BLaER1 treated with 17β-estradiol and CSF1 and Interleukin-3, amounts not matched to agents 10 nM and 100 nM (cell line): Measurements from ENCODE around the gene ARID5A.
A peak's percentile ranks its signal among the peaks of the same experiment; 100 is the strongest.

Experiments used
- H3K27ac ChIP-seq, 11 experiments: shearing (Covaris generic); formaldehyde crosslinking; 2 replicates each; pipeline ENCODE4 v1.8.1; 2022
- H3K27me3 ChIP-seq, 11 experiments: shearing (Covaris generic); formaldehyde crosslinking; 2 replicates each; pipeline ENCODE4 v1.8.1; 2022
- H3K36me3 ChIP-seq, 11 experiments: shearing (Covaris generic); formaldehyde crosslinking; 2 replicates each; pipeline ENCODE4 v1.8.1; 2022
- H3K4me1 ChIP-seq, 10 experiments: shearing (Covaris generic); formaldehyde crosslinking; 2 replicates each; pipeline ENCODE4 v1.8.1; 2022
- H3K4me2 ChIP-seq, 11 experiments: shearing (Covaris generic); formaldehyde crosslinking; 2 replicates each; pipeline ENCODE4 v1.8.1; 2022
- H3K4me3 ChIP-seq, 10 experiments: shearing (Covaris generic); formaldehyde crosslinking; 2 replicates each; pipeline ENCODE4 v1.8.1; 2022
- H3K9ac ChIP-seq, 11 experiments: shearing (Covaris generic); formaldehyde crosslinking; 2 replicates each; pipeline ENCODE4 v1.8.1; 2022
- H3K9me3 ChIP-seq, 11 experiments: shearing (Covaris generic); formaldehyde crosslinking; replicated peaks in 1 of 11; 2 replicates each; pipeline ENCODE4 v1.8.1; 2022
- H4K20me1 ChIP-seq, 11 experiments: shearing (Covaris generic); formaldehyde crosslinking; 2 replicates each; pipeline ENCODE4 v1.8.1; 2022
- Cebpa-rat ChIP-seq, 11 experiments: shearing (Covaris generic); IDR thresholded peaks; 2 replicates each; pipeline ENCODE4 v1.8.1; 2022

ARID5A gene

DNA sequence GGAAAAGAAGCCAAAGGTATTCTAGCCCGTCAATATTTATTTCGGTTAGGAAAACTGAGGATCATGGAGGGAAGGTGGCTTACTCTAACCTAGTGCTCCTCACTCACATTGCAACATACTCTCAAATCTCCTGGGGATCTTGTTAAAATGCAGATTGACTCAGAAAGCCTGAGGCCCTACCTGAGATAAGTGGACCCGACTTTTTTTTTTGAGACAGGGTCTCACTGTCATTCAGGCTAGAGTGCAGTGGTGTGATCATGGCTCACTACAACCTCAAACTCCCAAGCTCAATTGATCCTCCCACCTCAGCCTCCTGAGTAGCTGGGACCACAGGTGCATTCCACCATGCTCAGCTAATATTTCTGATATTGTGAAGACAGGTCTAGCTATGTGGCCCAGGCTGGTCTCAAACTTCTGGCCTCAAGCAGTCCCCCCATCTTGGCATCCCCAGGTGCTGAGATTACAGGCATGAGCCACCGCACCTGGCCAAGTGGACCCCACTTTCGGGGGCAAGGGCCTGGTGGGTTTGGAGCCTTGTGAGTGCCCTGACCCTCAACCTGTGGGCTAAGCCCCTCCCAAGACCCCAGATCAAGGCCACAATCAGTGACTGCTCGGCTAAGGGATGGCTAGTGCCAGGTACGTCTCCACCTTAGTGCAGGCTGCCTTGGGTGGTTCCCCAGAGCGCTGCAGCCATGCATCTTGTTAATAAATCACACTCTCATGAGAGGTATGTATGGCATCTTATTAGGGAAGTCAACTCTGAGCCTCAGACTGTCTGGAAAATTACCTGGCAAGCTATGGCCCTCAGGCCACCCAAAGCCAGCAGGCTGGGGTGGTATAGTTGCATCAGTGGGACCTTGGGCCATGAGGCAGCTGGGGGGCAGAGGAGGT, 30.3 kb upstream of the ARID5A start:
- no peak for TF ChIP-seq Cebpa-rat (IDR thresholded peaks at IDR 0.05)
- Histone ChIP-seq H4K20me1 (no peaks in the 10 kb centered on the region), H3K4me1 (peaks cover 48 to 65% (median 55%) of the 10 kb centered on the region in 10 experiments), H3K4me2 (peak overlapping the region in 1 of 11 experiments; percentile 63; a peak in 1 of 22 replicates), H3K36me3 (no peaks in the 10 kb centered on the region), H3K4me3 (no peak overlapping the region), H3K9ac (no peak overlapping the region; a peak in 1 of 22 replicates), H3K27ac (no peak overlapping the region), H3K27me3 (no peaks in the 10 kb centered on the region), H3K9me3 (no peaks in the 10 kb centered on the region)

DNA sequence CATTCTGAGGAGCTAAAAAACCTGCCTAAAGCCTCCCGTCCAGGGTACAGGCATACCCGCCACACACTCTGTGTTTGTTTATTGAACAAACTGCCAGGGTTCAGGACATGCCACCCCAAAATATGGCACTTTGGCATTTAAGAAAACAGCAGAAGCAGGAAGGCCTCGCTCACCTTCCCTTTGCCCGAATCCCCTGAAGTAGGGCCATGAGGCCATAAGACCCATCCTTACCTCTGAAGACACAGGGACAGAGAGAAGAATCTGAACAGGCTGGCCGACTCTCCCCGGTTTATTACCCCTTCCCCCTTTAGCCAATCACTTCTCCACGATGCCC, 29.7 kb upstream of the ARID5A start:
- no peak overlapping the region for H3K9ac ChIP-seq
- no peaks in the 10 kb centered on the region for H3K36me3 ChIP-seq
- H3K4me1 ChIP-seq: peaks cover 42 to 58% (median 49%) of the 10 kb centered on the region in 10 experiments
- H3K27ac ChIP-seq: no peak overlapping the region
- H3K4me3 ChIP-seq: no peak overlapping the region
- H3K4me2 ChIP-seq: no peak overlapping the region
- no peaks in the 10 kb centered on the region for H3K9me3 ChIP-seq
- no peak for TF ChIP-seq Cebpa-rat (IDR thresholded peaks at IDR 0.05)
- H3K27me3 ChIP-seq: 0 out of 22 replicates have a peak, but pooled peaks cover 0 to 3% (median 0%) of the 10 kb centered on the region in 11 experiments
- H4K20me1 ChIP-seq: no peaks in the 10 kb centered on the region

DNA sequence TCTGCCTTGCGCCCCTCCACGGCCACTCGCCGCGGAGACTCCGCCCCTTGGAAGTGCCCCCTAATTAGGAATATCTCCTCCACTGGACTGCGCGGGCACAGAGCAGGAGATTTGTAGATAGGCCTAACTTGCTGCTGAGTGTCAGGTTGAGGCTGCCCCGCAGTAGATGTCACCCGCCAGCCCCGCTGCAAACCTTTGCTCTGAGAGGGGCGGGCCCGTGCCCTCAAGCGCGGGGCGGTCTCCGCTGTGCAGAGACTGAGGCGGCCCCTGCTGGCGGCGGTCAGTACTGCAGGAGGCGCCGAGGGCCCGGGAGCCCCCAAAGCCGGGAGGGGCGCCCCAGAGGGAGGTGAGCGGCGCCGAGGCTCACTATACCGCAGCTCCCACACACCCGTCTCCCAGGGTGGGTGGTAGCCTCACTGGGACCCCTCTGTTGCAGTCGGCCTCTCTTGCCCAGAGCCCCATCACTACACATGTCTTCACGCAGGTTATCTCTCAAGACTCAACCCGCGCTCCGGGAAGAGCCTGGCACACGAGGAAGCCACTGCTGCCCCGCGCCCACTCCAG, 28.5 kb upstream of the ARID5A start:
- H3K4me2 ChIP-seq: peak overlapping the region; percentile 63 to 90 (median 76)
- H3K27ac ChIP-seq: no peak overlapping the region
- H3K9me3 ChIP-seq: no peaks in the 10 kb centered on the region
- TF ChIP-seq Cebpa-rat (IDR thresholded peaks at IDR 0.05): no peak
- peak overlapping the region in 6 of 11 experiments; percentile 11 to 47 (median 29); a peak in 10 of 22 replicates for H3K9ac ChIP-seq
- H3K4me1 ChIP-seq: peaks cover 31 to 47% (median 37%) of the 10 kb centered on the region in 10 experiments
- no peaks in the 10 kb centered on the region for H3K36me3 ChIP-seq
- H3K4me3 ChIP-seq: peak overlapping the region in 5 of 10 experiments; percentile 15 to 38 (median 29); a peak in 3 of 20 replicates
- H4K20me1 ChIP-seq: no peaks in the 10 kb centered on the region
- H3K27me3 ChIP-seq: 0 out of 22 replicates have a peak, but pooled peaks cover 0 to 4% (median 0%) of the 10 kb centered on the region in 11 experiments

DNA sequence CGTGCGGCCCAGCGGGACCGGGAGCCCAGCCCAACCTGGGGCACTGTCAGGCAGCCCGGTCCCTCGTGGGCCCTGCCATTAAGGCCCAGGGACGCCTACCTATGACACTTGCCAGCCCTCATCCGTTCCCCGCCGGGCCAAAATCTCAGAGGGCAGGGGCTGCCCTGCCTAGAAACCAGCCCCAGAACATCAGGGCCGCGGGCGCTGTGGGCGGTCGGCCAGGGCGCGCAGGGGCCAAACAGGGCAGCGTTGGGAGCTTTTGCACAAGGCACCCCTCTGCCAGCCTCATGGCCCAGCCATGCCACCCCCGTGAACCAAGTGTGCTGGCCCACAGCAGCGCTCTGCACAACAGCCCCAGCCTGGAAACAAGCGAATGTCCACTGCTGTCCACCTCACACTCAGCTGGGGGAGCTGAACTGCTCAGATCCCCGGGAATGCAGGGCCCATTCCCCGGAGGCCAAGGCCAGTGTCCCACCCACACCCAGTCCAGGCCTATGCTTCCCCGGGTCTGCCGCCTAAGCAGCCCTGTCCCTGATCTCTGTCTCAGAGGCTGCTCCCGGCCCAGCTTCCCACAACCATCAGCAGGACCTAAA, 27.9 kb upstream of the ARID5A start:
- H3K36me3 ChIP-seq: no peaks in the 10 kb centered on the region
- TF ChIP-seq Cebpa-rat (IDR thresholded peaks at IDR 0.05): no peak
- no peaks in the 10 kb centered on the region for H3K9me3 ChIP-seq
- H3K4me2 ChIP-seq: peak overlapping the region; percentile 63 to 90 (median 76)
- H3K9ac ChIP-seq: peak overlapping the region in 6 of 11 experiments; percentile 20 to 47 (median 36); a peak in 11 of 22 replicates
- H3K27ac ChIP-seq: no peak overlapping the region
- H4K20me1 ChIP-seq: no peaks in the 10 kb centered on the region
- H3K4me3 ChIP-seq: peak overlapping the region in 2 of 10 experiments; percentile 15 to 21; a peak in 1 of 20 replicates
- 0 out of 22 replicates have a peak, but pooled peaks cover 0 to 4% (median 0%) of the 10 kb centered on the region in 11 experiments for H3K27me3 ChIP-seq
- peaks cover 25 to 41% (median 32%) of the 10 kb centered on the region in 10 experiments for H3K4me1 ChIP-seq

DNA sequence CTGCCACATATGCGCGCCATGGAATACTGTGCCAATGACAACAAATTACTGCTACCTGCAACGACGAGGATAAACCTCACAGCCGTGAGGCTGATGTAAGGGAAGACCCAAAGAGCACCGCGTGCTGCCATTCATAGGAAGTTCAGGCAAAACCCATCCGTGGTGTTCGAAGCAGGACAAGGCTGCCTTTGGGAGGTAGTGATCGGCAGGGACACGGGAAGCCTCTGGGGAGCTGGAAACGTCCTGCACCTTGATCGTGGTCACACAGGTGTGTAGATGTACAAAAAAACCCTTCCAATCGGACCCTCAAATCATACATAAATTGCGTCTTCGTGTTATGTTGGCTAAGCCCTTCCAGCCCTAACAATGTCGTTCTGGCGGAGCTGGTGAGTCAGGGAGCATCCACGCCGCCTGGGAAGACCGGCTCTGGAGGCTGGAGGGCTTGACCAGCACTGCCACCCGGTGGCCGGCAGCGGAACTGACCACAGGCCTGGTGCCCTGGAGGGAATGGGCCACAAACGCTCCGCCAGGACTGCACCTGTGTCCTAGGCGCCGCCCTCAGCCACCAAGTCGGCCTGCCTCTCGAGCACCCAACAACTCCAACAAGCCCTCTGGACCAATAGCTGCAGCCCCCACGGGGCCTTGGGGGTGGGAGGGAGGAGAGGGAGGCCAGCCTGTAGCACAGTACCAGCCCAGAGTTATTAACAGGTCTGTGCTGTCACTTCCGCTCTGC, 27.3 kb upstream of the ARID5A start:
- no peak overlapping the region; a peak in 1 of 22 replicates for H3K27ac ChIP-seq
- peak overlapping the region; percentile 63 to 90 (median 76) for H3K4me2 ChIP-seq
- no peaks in the 10 kb centered on the region for H4K20me1 ChIP-seq
- H3K9ac ChIP-seq: peak overlapping the region in 2 of 11 experiments; percentile 23 to 48; a peak in 4 of 22 replicates
- no peak overlapping the region for H3K4me3 ChIP-seq
- H3K27me3 ChIP-seq: 0 out of 22 replicates have a peak, but pooled peaks cover 0 to 4% (median 0%) of the 10 kb centered on the region in 11 experiments
- peaks cover 20 to 34% (median 26%) of the 10 kb centered on the region in 10 experiments for H3K4me1 ChIP-seq
- no peak for TF ChIP-seq Cebpa-rat (IDR thresholded peaks at IDR 0.05)
- H3K36me3 ChIP-seq: no peaks in the 10 kb centered on the region
- no peaks in the 10 kb centered on the region for H3K9me3 ChIP-seq

DNA sequence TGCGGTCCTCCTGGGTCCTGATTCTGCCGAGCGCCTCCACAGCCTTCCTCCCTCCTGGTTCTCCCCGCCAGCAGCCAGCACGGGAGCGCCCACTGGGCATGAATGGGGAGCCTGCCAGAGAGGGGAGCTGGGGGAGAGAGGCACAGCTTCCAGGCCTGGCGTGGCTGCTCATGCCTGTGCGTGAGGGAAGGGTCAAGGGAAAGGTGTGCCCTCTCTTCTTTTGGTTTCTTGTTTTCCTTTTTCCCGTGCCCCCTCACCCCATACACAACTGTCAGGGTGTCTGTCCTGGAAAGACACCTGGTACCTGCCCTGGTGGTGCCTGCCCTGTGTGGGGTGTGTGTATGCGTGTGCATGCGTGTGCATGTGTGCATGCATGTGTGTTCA, 26.7 kb upstream of the ARID5A start:
- Histone ChIP-seq H3K9ac (peak overlapping the region in 1 of 11 experiments; percentile 48; a peak in 2 of 22 replicates), H3K9me3 (peaks cover 0 to 3% (median 0%) of the 10 kb centered on the region in 11 experiments; a peak in 2 of 22 replicates), H3K27me3 (0 out of 22 replicates have a peak, but pooled peaks cover 0 to 4% (median 0%) of the 10 kb centered on the region in 11 experiments), H3K4me2 (peak overlapping the region; percentile 63 to 90 (median 76)), H3K27ac (no peak overlapping the region; a peak in 1 of 22 replicates), H4K20me1 (no peaks in the 10 kb centered on the region), H3K36me3 (no peaks in the 10 kb centered on the region), H3K4me1 (peaks cover 19 to 33% (median 26%) of the 10 kb centered on the region in 10 experiments), H3K4me3 (no peak overlapping the region)
- no peak for TF ChIP-seq Cebpa-rat (IDR thresholded peaks at IDR 0.05)

DNA sequence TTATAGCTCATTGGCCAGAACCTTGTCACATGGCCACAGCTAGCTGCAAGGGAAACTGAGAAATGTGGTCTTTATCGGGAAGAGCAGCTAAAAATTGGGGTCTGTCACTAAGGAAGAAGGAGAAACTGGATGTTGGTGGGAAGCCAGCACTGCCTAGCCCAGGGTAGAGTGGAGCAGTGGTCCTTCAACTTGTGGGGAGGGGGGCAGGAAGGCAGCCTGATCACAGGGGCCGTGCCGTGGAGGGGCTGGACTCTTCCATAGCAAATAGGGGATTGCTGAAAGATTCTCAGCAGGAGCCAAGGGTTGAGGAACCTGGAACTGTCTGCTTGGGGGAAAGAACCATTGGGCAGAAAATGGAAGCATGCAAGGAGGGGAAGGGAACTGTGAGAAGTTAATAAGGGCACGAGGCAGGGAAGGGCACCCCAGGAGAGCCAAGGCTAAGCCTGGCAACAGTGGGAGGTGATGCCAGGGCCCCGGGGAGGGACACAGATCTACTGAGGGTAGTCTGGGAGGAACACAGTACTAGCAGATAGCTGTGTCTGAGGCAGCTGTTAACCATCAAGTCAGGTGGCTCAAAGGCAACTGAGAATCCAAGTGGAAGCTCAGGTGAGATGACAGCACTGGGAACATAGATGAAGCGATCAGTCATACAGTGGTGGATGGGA, 25.5 kb upstream of the ARID5A start:
- H3K4me1 ChIP-seq: peaks cover 15 to 28% (median 24%) of the 10 kb centered on the region in 10 experiments; a peak in 19 of 20 replicates
- H3K9me3 ChIP-seq: peaks cover 2 to 14% (median 4%) of the 10 kb centered on the region in 11 experiments; a peak in 21 of 22 replicates
- H4K20me1 ChIP-seq: no peaks in the 10 kb centered on the region
- no peak overlapping the region for H3K4me3 ChIP-seq
- H3K9ac ChIP-seq: no peak overlapping the region
- TF ChIP-seq Cebpa-rat (IDR thresholded peaks at IDR 0.05): no peak
- H3K4me2 ChIP-seq: no peak overlapping the region
- H3K27me3 ChIP-seq: 0 out of 22 replicates have a peak, but pooled peaks cover 0 to 4% (median 0%) of the 10 kb centered on the region in 11 experiments
- H3K36me3 ChIP-seq: no peaks in the 10 kb centered on the region
- H3K27ac ChIP-seq: no peak overlapping the region

DNA sequence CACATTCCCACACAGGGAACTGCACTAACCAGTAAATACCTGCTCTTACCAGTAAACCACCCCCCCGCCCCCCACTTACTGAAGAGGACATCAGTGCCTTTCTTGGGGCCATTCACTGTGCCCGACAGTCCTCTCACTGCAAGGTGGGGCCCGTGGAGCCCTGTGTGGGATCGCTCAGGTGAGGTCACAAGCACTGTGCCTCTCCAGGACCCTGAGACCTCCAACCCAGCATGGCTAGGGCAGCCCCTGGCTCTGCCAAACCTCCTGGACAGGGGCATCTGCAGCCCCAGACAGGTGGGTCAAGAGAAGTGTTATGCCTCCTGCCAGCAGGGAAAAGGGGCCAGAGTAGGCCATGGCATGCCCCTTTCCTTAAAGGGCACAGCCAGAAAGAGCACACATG, 24.7 kb upstream of the ARID5A start:
- Histone ChIP-seq H3K27ac (no peak overlapping the region), H3K4me1 (peaks cover 15 to 28% (median 24%) of the 10 kb centered on the region in 10 experiments; a peak in 19 of 20 replicates), H3K27me3 (0 out of 22 replicates have a peak, but pooled peaks cover 0 to 4% (median 0%) of the 10 kb centered on the region in 11 experiments), H3K9ac (no peak overlapping the region), H3K9me3 (peaks cover 10 to 22% (median 12%) of the 10 kb centered on the region in 11 experiments), H3K4me3 (no peak overlapping the region), H3K4me2 (no peak overlapping the region), H4K20me1 (no peaks in the 10 kb centered on the region), H3K36me3 (no peaks in the 10 kb centered on the region)
- no peak for TF ChIP-seq Cebpa-rat (IDR thresholded peaks at IDR 0.05)
